Kidney epithelial cell (primary cell): ENCODE data around the gene ZNHIT6. TPM values are rescaled to one million over a fixed set of nuclear protein-coding genes. Genes with fewer than 3 reads are reported as not detected.

Source experiments
- DNase-seq: peaks from one replicate; pipeline ENCODE4 v3.0.0-alpha.2; 2010; ENCODE audit warnings: low read depth
- H3K27me3 ChIP-seq: 2 replicates; pipeline ENCODE4 v1.6.0; 2011; ENCODE audit warnings: low read length; ENCODE audit not compliant: control insufficient read depth, insufficient read depth
- H3K36me3 ChIP-seq: 2 replicates; pipeline ENCODE4 v1.5.1; 2011; ENCODE audit warnings: low read length; ENCODE audit not compliant: control insufficient read depth, insufficient read depth
- H3K4me3 ChIP-seq: 2 replicates; pipeline ENCODE4 v1.5.1; 2011; ENCODE audit warnings: low read depth, mild to moderate bottlenecking, control low read depth, low read length
- total RNA-seq: library from RNA; depleted of rRNA; stranded (reverse); fragments of >200 nt; gene quantifications from 2 replicates; pipeline ENCODE4 v1.2.3, GENCODE V29; 2015
- TF ChIP-seq, protein P1 (sequence below): IDR thresholded peaks from 2 replicates; pipeline ENCODE4 v1.5.1; 2011; ENCODE audit warnings: mild to moderate bottlenecking, moderate library complexity, low read length, control low read depth, inconsistent platforms; ENCODE audit not compliant: insufficient read depth, poor library complexity, severe bottlenecking

ZNHIT6 gene, protein sequence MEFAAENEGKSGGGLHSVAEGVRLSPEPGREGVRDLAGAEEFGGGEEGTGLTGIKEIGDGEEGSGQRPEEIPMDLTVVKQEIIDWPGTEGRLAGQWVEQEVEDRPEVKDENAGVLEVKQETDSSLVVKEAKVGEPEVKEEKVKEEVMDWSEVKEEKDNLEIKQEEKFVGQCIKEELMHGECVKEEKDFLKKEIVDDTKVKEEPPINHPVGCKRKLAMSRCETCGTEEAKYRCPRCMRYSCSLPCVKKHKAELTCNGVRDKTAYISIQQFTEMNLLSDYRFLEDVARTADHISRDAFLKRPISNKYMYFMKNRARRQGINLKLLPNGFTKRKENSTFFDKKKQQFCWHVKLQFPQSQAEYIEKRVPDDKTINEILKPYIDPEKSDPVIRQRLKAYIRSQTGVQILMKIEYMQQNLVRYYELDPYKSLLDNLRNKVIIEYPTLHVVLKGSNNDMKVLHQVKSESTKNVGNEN
- total RNA-seq, result 18.8 and 23.1 TPM in 2 replicates

DNA sequence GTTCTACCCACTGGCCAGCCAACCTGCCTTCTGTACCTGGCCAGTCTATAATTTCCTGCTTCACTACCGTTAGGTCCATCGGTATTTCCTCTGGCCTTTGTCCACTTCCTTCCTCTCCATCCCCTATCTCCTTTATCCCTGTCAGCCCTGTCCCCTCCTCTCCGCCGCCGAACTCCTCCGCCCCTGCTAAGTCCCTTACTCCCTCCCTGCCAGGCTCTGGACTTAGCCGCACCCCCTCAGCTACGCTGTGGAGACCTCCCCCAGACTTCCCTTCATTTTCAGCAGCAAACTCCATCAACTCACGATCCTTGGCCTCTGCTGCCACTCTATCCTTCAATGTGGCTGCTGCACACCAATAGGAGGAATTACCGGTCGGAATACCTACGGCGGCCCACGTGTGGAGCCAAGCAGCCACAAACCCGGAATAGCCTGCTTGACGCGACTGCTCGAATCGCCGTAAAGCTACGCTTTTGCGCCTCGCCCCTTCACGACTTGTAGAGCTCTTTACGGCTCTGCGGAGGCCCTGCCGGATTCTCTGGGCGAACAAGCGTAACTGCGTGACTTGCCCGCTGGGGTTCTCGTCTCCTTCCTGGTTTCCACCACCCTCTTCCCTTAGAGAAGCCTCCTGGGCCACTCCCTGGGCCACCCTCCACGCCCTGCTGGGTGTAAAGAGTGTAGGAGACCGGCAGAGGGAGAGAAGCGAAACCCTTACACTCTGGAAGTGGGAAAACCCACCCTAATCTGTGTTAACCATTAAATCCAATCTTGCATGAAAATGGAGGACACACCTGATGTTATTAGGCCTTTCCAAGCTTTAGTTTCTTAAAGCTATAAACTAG, at the start of gene ZNHIT6:
Gene ZNHIT6, minus strand, starts transcription at position 444 of the 839 bp plus-strand sequence. Its CDS starts 149 bp downstream, at position 295.
- DNase-seq, result peak; percentile 99
- TF ChIP-seq, protein P1, sequence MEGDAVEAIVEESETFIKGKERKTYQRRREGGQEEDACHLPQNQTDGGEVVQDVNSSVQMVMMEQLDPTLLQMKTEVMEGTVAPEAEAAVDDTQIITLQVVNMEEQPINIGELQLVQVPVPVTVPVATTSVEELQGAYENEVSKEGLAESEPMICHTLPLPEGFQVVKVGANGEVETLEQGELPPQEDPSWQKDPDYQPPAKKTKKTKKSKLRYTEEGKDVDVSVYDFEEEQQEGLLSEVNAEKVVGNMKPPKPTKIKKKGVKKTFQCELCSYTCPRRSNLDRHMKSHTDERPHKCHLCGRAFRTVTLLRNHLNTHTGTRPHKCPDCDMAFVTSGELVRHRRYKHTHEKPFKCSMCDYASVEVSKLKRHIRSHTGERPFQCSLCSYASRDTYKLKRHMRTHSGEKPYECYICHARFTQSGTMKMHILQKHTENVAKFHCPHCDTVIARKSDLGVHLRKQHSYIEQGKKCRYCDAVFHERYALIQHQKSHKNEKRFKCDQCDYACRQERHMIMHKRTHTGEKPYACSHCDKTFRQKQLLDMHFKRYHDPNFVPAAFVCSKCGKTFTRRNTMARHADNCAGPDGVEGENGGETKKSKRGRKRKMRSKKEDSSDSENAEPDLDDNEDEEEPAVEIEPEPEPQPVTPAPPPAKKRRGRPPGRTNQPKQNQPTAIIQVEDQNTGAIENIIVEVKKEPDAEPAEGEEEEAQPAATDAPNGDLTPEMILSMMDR, result peak; percentile 34
- H3K4me3 ChIP-seq, result peak within 1 kb of the TSS; percentile 95

DNA sequence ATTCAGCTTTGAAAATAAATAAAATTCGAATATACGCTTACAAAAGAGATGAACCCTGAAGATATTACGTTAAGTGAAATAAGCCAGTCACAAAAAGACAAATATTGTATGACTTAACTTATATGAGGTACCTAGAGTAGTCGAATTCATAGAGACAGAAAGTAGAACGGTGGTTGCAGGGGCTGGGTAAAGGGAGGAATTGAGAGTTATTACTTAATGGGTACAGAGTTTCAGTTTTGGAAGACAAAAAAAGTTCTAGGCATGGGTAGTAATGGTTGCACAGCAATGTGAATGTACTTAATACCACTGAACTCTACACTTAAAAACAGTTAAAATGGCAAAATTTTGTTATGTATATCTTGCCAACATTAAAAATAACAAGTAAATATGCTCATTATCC, 48.6 kb upstream of the ZNHIT6 start:
- H3K27me3 ChIP-seq, result no peaks in the 10 kb centered on the region
- H3K36me3 ChIP-seq, result no peaks in the 10 kb centered on the region
- TF ChIP-seq, protein P1, result no peak
- no peak overlapping the region for H3K4me3 ChIP-seq
- DNase-seq, result no peak

More for the DNA sequence above, at the start of gene ZNHIT6:
- no peaks in the 10 kb centered on the region for H3K27me3 ChIP-seq
- H3K36me3 ChIP-seq, result peaks cover 1% of the 10 kb centered on the region

DNA sequence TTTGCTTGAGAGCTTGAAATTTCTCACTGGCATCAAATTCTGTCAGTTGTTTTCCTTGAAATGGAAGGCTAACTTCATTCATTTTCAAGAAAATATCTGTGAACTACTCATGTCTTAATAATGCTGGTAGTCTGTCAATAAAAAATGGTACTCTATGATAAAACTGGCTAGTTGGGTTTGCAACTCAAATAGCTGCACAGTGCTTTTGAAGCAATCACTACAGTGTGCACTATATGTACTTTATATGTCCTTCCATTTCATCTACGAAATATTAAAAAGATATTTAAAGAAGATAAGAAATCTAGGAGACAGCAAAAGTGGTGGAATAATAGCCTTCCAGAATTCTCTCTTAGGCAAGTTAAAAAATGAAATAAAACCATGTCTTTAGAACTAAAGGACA, 39.9 kb upstream of the ZNHIT6 start:
- no peak for DNase-seq
- H3K27me3 ChIP-seq, result no peaks in the 10 kb centered on the region
- H3K36me3 ChIP-seq, result no peaks in the 10 kb centered on the region
- TF ChIP-seq, protein P1, result no peak
- no peak overlapping the region for H3K4me3 ChIP-seq

DNA sequence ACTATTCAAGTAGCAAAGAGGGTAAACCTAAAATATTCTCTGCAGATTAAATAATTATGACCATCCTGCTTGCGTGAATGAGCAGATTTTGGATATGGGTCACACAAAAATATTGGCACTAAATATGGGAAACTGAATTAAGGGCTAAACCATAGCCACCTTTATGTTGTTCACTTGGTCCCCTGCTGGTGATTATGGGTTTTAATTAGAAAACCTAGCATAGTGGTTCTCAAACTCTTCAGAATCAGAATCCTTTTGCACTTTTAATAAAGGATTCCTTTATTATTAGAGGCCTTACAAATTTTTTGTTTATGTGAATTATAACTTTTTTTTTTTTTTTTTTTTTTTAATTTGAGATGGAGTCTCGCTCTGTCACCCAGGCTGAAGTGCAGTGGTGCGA, 38.5 kb upstream of the ZNHIT6 start:
- no peaks in the 10 kb centered on the region for H3K36me3 ChIP-seq
- TF ChIP-seq, protein P1, result no peak
- no peaks in the 10 kb centered on the region for H3K27me3 ChIP-seq
- H3K4me3 ChIP-seq, result no peak overlapping the region
- DNase-seq, result no peak

DNA sequence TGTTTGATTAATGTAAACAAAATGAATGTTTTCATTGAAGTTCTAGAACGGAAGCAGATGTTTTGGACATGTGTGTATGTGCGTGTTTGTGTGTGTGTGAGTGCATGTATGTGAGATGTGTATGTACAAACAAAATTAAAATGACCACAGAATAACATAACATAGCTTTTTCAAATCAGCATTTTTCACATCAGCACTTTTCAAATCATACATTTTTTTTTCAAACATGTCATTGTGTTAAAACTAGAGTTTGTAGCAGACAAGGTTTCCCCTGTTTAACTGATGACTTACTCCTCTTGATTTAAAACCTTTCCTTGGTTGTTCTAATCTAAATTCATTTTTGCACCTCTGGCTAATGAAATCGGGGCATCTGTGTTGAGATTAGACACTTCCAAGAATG, 35.6 kb upstream of the ZNHIT6 start:
- H3K36me3 ChIP-seq, result no peaks in the 10 kb centered on the region

More for the DNA sequence above, 35.6 kb upstream of the ZNHIT6 start:
- Histone ChIP-seq H3K4me3 (no peak overlapping the region), H3K27me3 (no peaks in the 10 kb centered on the region)
- no peak for DNase-seq
- TF ChIP-seq, protein P1, result no peak
